ENCODE results near the gene AKAP8L.

DNA sequence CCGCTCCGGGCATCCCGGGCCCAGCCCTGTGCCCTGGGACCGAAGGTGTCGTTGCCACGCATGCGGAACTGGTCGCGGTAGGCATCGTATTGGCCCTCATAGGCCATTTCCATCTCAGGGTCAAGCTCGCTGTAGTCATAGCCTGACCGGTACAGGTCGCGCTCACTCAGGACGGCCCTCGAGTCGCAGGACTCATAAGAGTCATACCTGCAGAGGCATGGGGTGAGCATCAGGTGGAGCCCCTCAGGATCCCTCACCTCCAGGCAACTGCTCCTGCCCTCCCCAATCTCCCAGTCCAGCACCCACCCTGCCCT is 17.4 kb downstream of the AKAP8L start:
- TF ChIP-seq, protein P1, sequence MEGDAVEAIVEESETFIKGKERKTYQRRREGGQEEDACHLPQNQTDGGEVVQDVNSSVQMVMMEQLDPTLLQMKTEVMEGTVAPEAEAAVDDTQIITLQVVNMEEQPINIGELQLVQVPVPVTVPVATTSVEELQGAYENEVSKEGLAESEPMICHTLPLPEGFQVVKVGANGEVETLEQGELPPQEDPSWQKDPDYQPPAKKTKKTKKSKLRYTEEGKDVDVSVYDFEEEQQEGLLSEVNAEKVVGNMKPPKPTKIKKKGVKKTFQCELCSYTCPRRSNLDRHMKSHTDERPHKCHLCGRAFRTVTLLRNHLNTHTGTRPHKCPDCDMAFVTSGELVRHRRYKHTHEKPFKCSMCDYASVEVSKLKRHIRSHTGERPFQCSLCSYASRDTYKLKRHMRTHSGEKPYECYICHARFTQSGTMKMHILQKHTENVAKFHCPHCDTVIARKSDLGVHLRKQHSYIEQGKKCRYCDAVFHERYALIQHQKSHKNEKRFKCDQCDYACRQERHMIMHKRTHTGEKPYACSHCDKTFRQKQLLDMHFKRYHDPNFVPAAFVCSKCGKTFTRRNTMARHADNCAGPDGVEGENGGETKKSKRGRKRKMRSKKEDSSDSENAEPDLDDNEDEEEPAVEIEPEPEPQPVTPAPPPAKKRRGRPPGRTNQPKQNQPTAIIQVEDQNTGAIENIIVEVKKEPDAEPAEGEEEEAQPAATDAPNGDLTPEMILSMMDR (IDR thresholded peaks at IDR 0.05): no peak
- TF ChIP-seq POLR2A (IDR thresholded peaks at IDR 0.05): no peak
